ENCODE data around the gene USP15. TPM values are rescaled to one million over a fixed set of nuclear protein-coding genes. Genes with fewer than 3 reads are reported as not detected.

USP15 gene
- total and polyA plus RNA-seq, 2 of the 4 experiments (the other 2 are of a cell fraction) = 28.5 to 49.6 TPM

GRCh38 chr12:62372825-62373224 is 112.6 kb downstream of the USP15 start:
- in situ Hi-C loops (cut with MboI; ENCODE audit: low sequenced_read_pairs) = no loop called here

More at GRCh38 chr12:62372825-62373224, 112.6 kb downstream of the USP15 start:
- Histone ChIP-seq H2AK9ac (replicated peaks; ENCODE audit: low read depth, low read length, poor library complexity) (no peak overlapping the region), H2BK5ac (ENCODE audit: low read depth, low read length, poor library complexity, severe bottlenecking) (no peak overlapping the region), H2BK120ac (ENCODE audit: low read depth, low read length) (no peak overlapping the region), H3K4ac (ENCODE audit: low read depth, low read length) (no peak overlapping the region), H3K9me3 (ENCODE audit: control insufficient read depth, insufficient read depth, low read length) (no peaks in the 10 kb centered on the region), H3K23ac (ENCODE audit: low read depth, low read length) (no peak overlapping the region), H2AFZ (replicated peaks; ENCODE audit: low read length, poor library complexity) (no peak overlapping the region), H3K14ac (replicated peaks; ENCODE audit: low read depth, low read length) (no peak overlapping the region), H3K4me1 (ENCODE audit: control insufficient read depth, insufficient read depth, low read length) (no peaks in the 10 kb centered on the region), H4K91ac (ENCODE audit: insufficient read depth, low read depth, low read length) (no peak overlapping the region), H4K20me1 (ENCODE audit: insufficient read depth, low read length) (no peaks in the 10 kb centered on the region), H2BK15ac (ENCODE audit: low read depth, low read length) (no peak overlapping the region), H3K27me3 (ENCODE audit: control insufficient read depth, insufficient read depth, low read length) (no peaks in the 10 kb centered on the region), H3K4me2 (ENCODE audit: low read depth, low read length) (no peak overlapping the region), H4K8ac (ENCODE audit: low read depth in 2 of 2, low read length in 2 of 2) (no peak overlapping the region), H3K9me1 (ENCODE audit: insufficient read depth, low read length) (no peaks in the 10 kb centered on the region), H3K18ac (ENCODE audit: low read depth, low read length) (no peak overlapping the region), H3K9ac (ENCODE audit: low read depth, low read length) (no peak overlapping the region), H2AK5ac (ENCODE audit: low read depth, low read length) (no peak overlapping the region), H3K79me1 (ENCODE audit: low read depth in 1 of 2, low read length in 2 of 2) (peaks cover 9 to 16% of the 10 kb centered on the region in 2 experiments), H3K36me3 (ENCODE audit: control insufficient read depth, insufficient read depth, low read length) (no peaks in the 10 kb centered on the region), H3K4me3 (ENCODE audit: insufficient read depth, low read depth, low read length) (no peak overlapping the region), H3K27ac (ENCODE audit: insufficient read depth, low read length) (no peak overlapping the region), H4K5ac (ENCODE audit: low read depth, low read length) (no peak overlapping the region), H2BK20ac (ENCODE audit: low read depth, low read length) (no peak overlapping the region), H3K56ac (ENCODE audit: extremely low read depth, insufficient read depth, low read length) (no peak overlapping the region)
- POLR2A ChIA-PET (ENCODE audit: unreplicated experiment) = no interaction called here
- WGBS, 2 experiments (ENCODE audit: extremely low coverage in 2 of 2, insufficient read length in 1 of 2) = no CpG with 5 or more reads among the region's 1 CpG
- no peak for DNase-seq
- intact Hi-C loops (cut with micrococcal nuclease) = no loop called here
- no TSS peak for BruUV-seq (replicated peaks)
- CTCF ChIA-PET = no interaction called here
- dilution Hi-C loops (cut with HindIII; ENCODE audit: low sequenced_read_pairs, unreplicated experiment) = no loop called here
- TF ChIP-seq CEBPB (IDR thresholded peaks at IDR 0.05; ENCODE audit: low read depth, low read length) (no peak), MXI1 (IDR thresholded peaks at IDR 0.05; ENCODE audit: borderline replicate concordance, low read depth, low read length) (no peak), MAFK (IDR thresholded peaks at IDR 0.05; ENCODE audit: low read depth, low read length) (no peak), NFE2L2 (IDR thresholded peaks at IDR 0.05; ENCODE audit: low read depth, low read length) (no peak), ELK1 (IDR thresholded peaks at IDR 0.05; ENCODE audit: borderline replicate concordance, low read depth, low read length) (no peak), SMC3 (IDR thresholded peaks at IDR 0.05; ENCODE audit: low read depth, low read length) (no peak), USF2 (IDR thresholded peaks at IDR 0.05; ENCODE audit: low read depth, low read length) (no peak), CHD1 (IDR thresholded peaks at IDR 0.05; ENCODE audit: low read depth, low read length) (no peak), RFX5 (IDR thresholded peaks at IDR 0.05; ENCODE audit: low read depth, low read length) (no peak), BHLHE40 (IDR thresholded peaks at IDR 0.05; ENCODE audit: low read depth, low read length) (no peak), FOS (IDR thresholded peaks at IDR 0.05; ENCODE audit: low read depth, low read length) (no peak), RAD21 (IDR thresholded peaks at IDR 0.05; ENCODE audit: low read length) (no peak), MAZ (IDR thresholded peaks at IDR 0.05; ENCODE audit: borderline replicate concordance, low read depth, low read length) (no peak), CTCF (conservative IDR thresholded peaks at IDR 0.05; ENCODE audit: low read depth, low read length) (no peak), RCOR1 (IDR thresholded peaks at IDR 0.05; ENCODE audit: insufficient replicate concordance, low read length) (no peak), POLR2A (IDR thresholded peaks at IDR 0.05; ENCODE audit: low read depth, low read length) (no peak)
- no peak for ATAC-seq (ENCODE audit: low read depth)

Data from IMR-90 (cell line).